22Rv1 (cell line): Measurements from ENCODE around the gene H6PD.

Experiments
- ZFX ChIP-seq: fragments of 450-650 bp; IDR thresholded peaks from 2 replicates; pipeline ENCODE4 v1.6.1; 2017; ENCODE audit warnings: antibody characterized with exemption, borderline replicate concordance
- TF ChIP-seq, protein P1 (sequence below): fragments of 450-650 bp; IDR thresholded peaks from 2 replicates; pipeline ENCODE4 v1.5.1; 2017; ENCODE audit warnings: mild to moderate bottlenecking

DNA sequence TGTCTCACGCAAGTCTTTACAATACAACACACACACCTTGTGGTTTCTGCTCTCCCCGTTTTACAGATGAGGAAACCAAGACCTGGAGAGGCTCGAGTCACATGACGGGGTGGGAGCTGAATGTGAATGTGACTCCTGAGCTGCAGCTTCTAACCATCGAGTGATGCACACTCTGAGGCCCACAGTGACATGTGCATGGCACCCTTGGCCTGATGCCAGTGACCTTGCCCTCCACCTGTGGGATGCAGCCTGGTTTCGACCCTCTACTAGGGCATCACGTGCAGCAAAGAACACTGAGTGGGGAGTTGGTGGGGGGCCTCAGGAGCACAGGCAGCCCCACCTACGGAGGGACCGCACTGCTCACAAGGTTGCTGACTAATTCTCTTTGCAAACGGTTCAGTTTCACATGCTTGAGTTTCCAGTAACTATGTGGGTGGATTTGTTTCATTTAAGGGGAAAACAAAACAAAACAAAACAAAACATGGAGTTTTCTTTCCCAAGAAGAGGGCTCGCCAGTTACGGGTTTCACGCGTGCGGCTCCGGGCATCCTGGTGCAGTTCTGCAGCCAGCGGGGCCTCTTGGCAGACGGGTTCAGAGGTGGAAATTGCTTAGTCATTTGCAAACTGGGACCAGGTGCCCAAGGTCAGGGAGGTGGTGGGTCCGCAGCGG is 81.0 kb downstream of the H6PD start:
- TF ChIP-seq, protein P1, sequence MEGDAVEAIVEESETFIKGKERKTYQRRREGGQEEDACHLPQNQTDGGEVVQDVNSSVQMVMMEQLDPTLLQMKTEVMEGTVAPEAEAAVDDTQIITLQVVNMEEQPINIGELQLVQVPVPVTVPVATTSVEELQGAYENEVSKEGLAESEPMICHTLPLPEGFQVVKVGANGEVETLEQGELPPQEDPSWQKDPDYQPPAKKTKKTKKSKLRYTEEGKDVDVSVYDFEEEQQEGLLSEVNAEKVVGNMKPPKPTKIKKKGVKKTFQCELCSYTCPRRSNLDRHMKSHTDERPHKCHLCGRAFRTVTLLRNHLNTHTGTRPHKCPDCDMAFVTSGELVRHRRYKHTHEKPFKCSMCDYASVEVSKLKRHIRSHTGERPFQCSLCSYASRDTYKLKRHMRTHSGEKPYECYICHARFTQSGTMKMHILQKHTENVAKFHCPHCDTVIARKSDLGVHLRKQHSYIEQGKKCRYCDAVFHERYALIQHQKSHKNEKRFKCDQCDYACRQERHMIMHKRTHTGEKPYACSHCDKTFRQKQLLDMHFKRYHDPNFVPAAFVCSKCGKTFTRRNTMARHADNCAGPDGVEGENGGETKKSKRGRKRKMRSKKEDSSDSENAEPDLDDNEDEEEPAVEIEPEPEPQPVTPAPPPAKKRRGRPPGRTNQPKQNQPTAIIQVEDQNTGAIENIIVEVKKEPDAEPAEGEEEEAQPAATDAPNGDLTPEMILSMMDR: no peak
- no peak for TF ChIP-seq ZFX
